ENCODE measurements around the gene ZNF474.
"Not testable (repeated sequence)": the region's sequence is repeated elsewhere in the genome, so short reads cannot be mapped to it uniquely, and the experiment has no call there.

- not testable (repeated sequence) for TF ChIP-seq CTCF (conservative IDR thresholded peaks at IDR 0.05 in 1 of 2, IDR thresholded peaks at IDR 0.05 in 1 of 2; ENCODE audit: extremely low read depth in 1 of 2, insufficient read depth in 1 of 2, low read depth in 1 of 2, low read length in 2 of 2); EZH2 (IDR thresholded peaks at IDR 0.05; ENCODE audit: borderline replicate concordance, low read length)
Observed at GRCh38 chr5:122094251-122094650, 35.1 kb upstream of the ZNF474 start.
